Testis (tissue), 3 donors: ENCODE measurements around the gene SPECC1L. TPM values are rescaled to one million over a fixed set of nuclear protein-coding genes. Genes with fewer than 3 reads are reported as not detected.

Experiments used
- DNase-seq: peaks from one replicate; pipeline ENCODE4 v3.0.0-alpha.2; 2019
- H3K27ac ChIP-seq, 2 donors: fragments of 200-600 bp; sonication (generic); one replicate each; pipeline ENCODE4 v1.5.1; 2019
- H3K27me3 ChIP-seq: fragments of 200-600 bp; sonication (generic); one replicate; pipeline ENCODE4 v1.5.1; 2019
- H3K36me3 ChIP-seq: fragments of 200-600 bp; sonication (generic); one replicate; pipeline ENCODE4 v1.5.1; 2017; ENCODE audit warnings: low read depth; ENCODE audit errors: missing control alignments
- H3K4me1 ChIP-seq: fragments of 200-600 bp; sonication (generic); one replicate; pipeline ENCODE4 v1.5.1; 2019
- H3K4me3 ChIP-seq, 2 donors: fragments of 200-600 bp; sonication (generic); one replicate each; pipeline ENCODE4 v1.5.1; 2017 to 2019
- H3K9me3 ChIP-seq: fragments of 200-600 bp; sonication (generic); one replicate; pipeline ENCODE4 v1.5.1; 2017
- CTCF ChIP-seq, 3 experiments: fragments of 450-650 bp in 2 of 3; fragments of 200-600 bp in 1 of 3; sonication (generic) in 1 of 3; IDR thresholded peaks; one replicate each; pipeline ENCODE4 v1.5.1; 2016 to 2019; ENCODE audit warnings: antibody characterized with exemption in 3 of 3, mild to moderate bottlenecking in 2 of 3, moderate library complexity in 1 of 3
- POLR2A ChIP-seq: fragments of 450-650 bp; IDR thresholded peaks from one replicate; pipeline ENCODE4 v1.6.1; 2017; ENCODE audit warnings: antibody characterized with exemption, mild to moderate bottlenecking, moderate library complexity
- WGBS, 2 donors: methylation state at CpG; one replicate each; pipeline ENCODE4 v1.1.5; 2018; 5-methylcytosine and 5-hydroxymethylcytosine counted together
- intact Hi-C: fragments of 100-400 bp; cut with DNase I; formaldehyde crosslinking; loops from one replicate; pipeline ENCODE4 v1.15.1; 2023; ENCODE audit warnings: low total_unique reads
- polyA plus RNA-seq: library from polyadenylated mRNA; stranded (reverse); fragments of 350-450 nt; fragmentation: Illumina TruSeq; extraction: RNeasy Lipid Tissue Mini Kit (QIAGEN cat#74804); gene quantifications from one replicate; pipeline ENCODE4 v1.2.3, GENCODE V29; 2014; ENCODE audit warnings: low read depth, low replicate concordance; ENCODE audit not compliant: insufficient read depth
- total RNA-seq, 2 donors: library from RNA; depleted of rRNA; stranded (reverse); fragments of >200 nt; gene quantifications; one replicate each; pipeline ENCODE4 v1.2.3, GENCODE V29; 2016

Gene SPECC1L
- total and polyA plus RNA-seq, 3 donors from 2014 or later = 70.0 to 83.6 (median 82.3) TPM

- intact Hi-C loops = no loop called here
- Histone ChIP-seq H3K27ac (no peak overlapping the region), H3K4me3 (no peak overlapping the region), H3K9me3 (no peaks in the 10 kb centered on the region), H3K4me1 (no peaks in the 10 kb centered on the region), H3K27me3 (no peaks in the 10 kb centered on the region), H3K36me3 (no peaks in the 10 kb centered on the region)
- TF ChIP-seq CTCF (IDR thresholded peaks at IDR 0.05) (no peak), POLR2A (no peak)
- no peak for DNase-seq
- 66 to 68% methylated on average over 3 of the region's 3 CpGs for WGBS, 2 donors
These were observed 68.3 kb downstream of the SPECC1L start for GRCh38 chr22:24338726-24339451.

- no peak for DNase-seq
- intact Hi-C loops = no loop called here
- 92 to 94% methylated on average over 7 of the region's 7 CpGs for WGBS, 2 donors
- no peaks in the 10 kb centered on the region for H3K9me3 ChIP-seq
- no peaks in the 10 kb centered on the region for H3K36me3 ChIP-seq
- H3K27me3 ChIP-seq = no peaks in the 10 kb centered on the region
- no peaks in the 10 kb centered on the region for H3K4me1 ChIP-seq
- TF ChIP-seq CTCF (IDR thresholded peaks at IDR 0.05) (no peak), POLR2A (no peak)
- no peak overlapping the region for H3K4me3 ChIP-seq
- no peak overlapping the region for H3K27ac ChIP-seq
These were observed 68.8 kb downstream of the SPECC1L start for GRCh38 chr22:24339452-24339747.

- H3K36me3 ChIP-seq = no peaks in the 10 kb centered on the region
- intact Hi-C loops = no loop called here
These were observed 71.0 kb downstream of the SPECC1L start for GRCh38 chr22:24341627-24342026.

GRCh38 chr22:24350627-24351026, 80.0 kb downstream of the SPECC1L start:
- no peak overlapping the region for H3K27ac ChIP-seq
- H3K4me1 ChIP-seq = no peaks in the 10 kb centered on the region
- no peaks in the 10 kb centered on the region for H3K9me3 ChIP-seq
- intact Hi-C loops = no loop called here
- no peak for TF ChIP-seq CTCF (IDR thresholded peaks at IDR 0.05)
- no peak for TF ChIP-seq POLR2A
- no peaks in the 10 kb centered on the region for H3K27me3 ChIP-seq
- no peaks in the 10 kb centered on the region for H3K36me3 ChIP-seq
- H3K4me3 ChIP-seq = no peak overlapping the region
- no peak for DNase-seq
- WGBS, 2 donors = 92 to 100% methylated on average over 4 of the region's 4 CpGs

More at GRCh38 chr22:24341627-24342026, 71.0 kb downstream of the SPECC1L start:
- no peak for TF ChIP-seq POLR2A
- no peak for TF ChIP-seq CTCF (IDR thresholded peaks at IDR 0.05)
- Histone ChIP-seq H3K9me3 (no peaks in the 10 kb centered on the region), H3K27ac (no peak overlapping the region), H3K27me3 (no peaks in the 10 kb centered on the region), H3K4me1 (no peaks in the 10 kb centered on the region), H3K4me3 (no peak overlapping the region)
- 62 to 65% methylated on average over 6 of the region's 6 CpGs for WGBS, 2 donors
- no peak for DNase-seq

- Histone ChIP-seq H3K36me3 (no peaks in the 10 kb centered on the region), H3K4me1 (no peaks in the 10 kb centered on the region), H3K27ac (no peak overlapping the region), H3K9me3 (no peaks in the 10 kb centered on the region), H3K4me3 (no peak overlapping the region), H3K27me3 (no peaks in the 10 kb centered on the region)
- intact Hi-C loops = no loop called here
- TF ChIP-seq CTCF (IDR thresholded peaks at IDR 0.05) (no peak), POLR2A (no peak)
- WGBS, 2 donors = 95 to 98% methylated on average over 2 of the region's 2 CpGs
- DNase-seq = no peak
These were observed 82.5 kb downstream of the SPECC1L start for GRCh38 chr22:24353121-24353520.
